Fibroblast of lung (primary cell): ENCODE measurements around the gene CRADD. TPM values are rescaled to one million over a fixed set of nuclear protein-coding genes. Genes with fewer than 3 reads are reported as not detected.

ENCODE experiments used
- DNase-seq, 2 donors: peaks; one replicate each; pipeline versions ENCODE4 v3.0.0 to v3.0.0-alpha.2; 2010; ENCODE audit warnings: low read depth in 2 of 2
- H2AFZ ChIP-seq: 2 replicates; pipeline ENCODE4 v1.5.1; 2012; ENCODE audit warnings: low read length, control low read depth, inconsistent platforms
- H3K27ac ChIP-seq: 2 replicates; pipeline ENCODE4 v1.5.1; 2011; ENCODE audit warnings: low read length, control low read depth; ENCODE audit not compliant: insufficient read depth
- H3K27me3 ChIP-seq: 2 replicates; pipeline ENCODE4 v1.5.1; 2011; ENCODE audit warnings: mild to moderate bottlenecking, low read length; ENCODE audit not compliant: control insufficient read depth, insufficient read depth
- H3K36me3 ChIP-seq: 2 replicates; pipeline ENCODE4 v1.5.1; 2011; ENCODE audit warnings: low read length; ENCODE audit not compliant: control insufficient read depth, insufficient read depth
- H3K4me1 ChIP-seq: 2 replicates; pipeline ENCODE4 v1.5.1; 2011; ENCODE audit warnings: low read length; ENCODE audit not compliant: control insufficient read depth, insufficient read depth; ENCODE audit errors: extremely low read depth
- H3K4me2 ChIP-seq: 2 replicates; pipeline ENCODE4 v1.5.1; 2011; ENCODE audit warnings: low read length, control low read depth; ENCODE audit not compliant: insufficient read depth; ENCODE audit errors: extremely low read depth
- H3K4me3 ChIP-seq, 4 experiments: fragments of 200-600 bp in 1 of 4; sonication (generic) in 1 of 4; replicated peaks in 1 of 4; 2 replicates each; pipeline ENCODE4 v1.5.1; 2011 to 2016; ENCODE audit warnings: low read length in 4 of 4, low read depth in 3 of 4, mild to moderate bottlenecking in 3 of 4, control low read depth in 2 of 4, inconsistent platforms in 1 of 4, mixed read lengths in 1 of 4; ENCODE audit not compliant: insufficient read depth in 1 of 4; ENCODE audit errors: control extremely low read depth in 1 of 4
- H3K79me2 ChIP-seq: 2 replicates; pipeline ENCODE4 v1.5.1; 2012; ENCODE audit warnings: mild to moderate bottlenecking, low read length, inconsistent platforms; ENCODE audit not compliant: control insufficient read depth, insufficient read depth
- H3K9ac ChIP-seq: 2 replicates; pipeline ENCODE4 v1.5.1; 2011; ENCODE audit warnings: mild to moderate bottlenecking, low read length, control low read depth; ENCODE audit not compliant: insufficient read depth
- H3K9me3 ChIP-seq: 2 replicates; pipeline ENCODE4 v1.5.1; 2012; ENCODE audit warnings: low read depth, low read length; ENCODE audit not compliant: control insufficient read depth, insufficient read depth
- H4K20me1 ChIP-seq: 2 replicates; pipeline ENCODE4 v1.5.1; 2011; ENCODE audit warnings: low read length; ENCODE audit not compliant: control insufficient read depth, insufficient read depth; ENCODE audit errors: extremely low read depth
- EZH2 ChIP-seq: IDR thresholded peaks from 2 replicates; pipeline ENCODE4 v1.5.1; 2012; ENCODE audit warnings: low read length, control low read depth, mild to moderate bottlenecking; ENCODE audit errors: missing control alignments
- polyA plus RNA-seq, 2 donors: library from polyadenylated mRNA; depleted of rRNA in 1 of 2; stranded (reverse) in 1 of 2; unstranded in 1 of 2; fragments of >200 nt; gene quantifications; 2 replicates each; pipeline ENCODE4 v1.2.1, GENCODE V29; 2011 to 2012; ENCODE audit warnings: missing spikeins in 1 of 2
- total RNA-seq: library from RNA; depleted of rRNA; stranded (reverse); fragments of >200 nt; gene quantifications from 2 replicates; pipeline ENCODE4 v1.2.1, GENCODE V29; 2014
- TF ChIP-seq, protein P1 (sequence below), 2 donors: IDR thresholded peaks in 1 of 2; conservative IDR thresholded peaks in 1 of 2; 1 replicate in 1 of 2; 2 replicates in 1 of 2; pipeline ENCODE4 v1.5.1; 2011 to 2012; ENCODE audit warnings: low read length in 2 of 2, control low read depth in 1 of 2, inconsistent platforms in 1 of 2, low read depth in 1 of 2, mild to moderate bottlenecking in 1 of 2

CRADD gene
- total and polyA plus RNA-seq, 2 donors (not counting 1 experiment from before 2014, with no cell fraction given): 13.5 to 21.1 TPM

DNA sequence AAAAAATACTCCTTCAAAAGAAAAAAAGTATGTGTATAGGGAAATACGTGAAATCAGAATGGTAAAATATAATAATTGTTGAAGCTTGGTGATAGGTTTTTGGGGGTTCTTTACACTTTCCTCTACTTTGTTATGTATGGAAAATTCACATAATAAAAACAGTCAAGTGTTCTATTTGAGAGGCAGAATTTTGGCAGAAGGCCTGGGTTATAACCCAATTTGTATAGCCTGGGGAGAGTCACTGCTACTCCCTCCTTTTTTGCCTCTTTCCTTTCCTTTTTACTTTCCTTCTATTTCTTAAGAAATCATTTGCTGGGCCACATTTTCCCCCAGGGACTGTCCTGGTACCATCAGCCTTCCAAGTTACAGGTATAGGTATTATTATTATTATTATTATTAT lies 105.7 kb downstream of the CRADD start:
- Histone ChIP-seq H2AFZ (no peak overlapping the region), H3K36me3 (no peaks in the 10 kb centered on the region), H3K27me3 (no peaks in the 10 kb centered on the region), H3K9me3 (no peaks in the 10 kb centered on the region), H4K20me1 (no peaks in the 10 kb centered on the region), H3K9ac (no peak overlapping the region), H3K79me2 (no peaks in the 10 kb centered on the region), H3K27ac (peak overlapping the region; percentile 26), H3K4me3 (no peak overlapping the region), H3K4me2 (no peak overlapping the region), H3K4me1 (peaks cover 33% of the 10 kb centered on the region)
- no peak for TF ChIP-seq EZH2
- TF ChIP-seq, protein P1, sequence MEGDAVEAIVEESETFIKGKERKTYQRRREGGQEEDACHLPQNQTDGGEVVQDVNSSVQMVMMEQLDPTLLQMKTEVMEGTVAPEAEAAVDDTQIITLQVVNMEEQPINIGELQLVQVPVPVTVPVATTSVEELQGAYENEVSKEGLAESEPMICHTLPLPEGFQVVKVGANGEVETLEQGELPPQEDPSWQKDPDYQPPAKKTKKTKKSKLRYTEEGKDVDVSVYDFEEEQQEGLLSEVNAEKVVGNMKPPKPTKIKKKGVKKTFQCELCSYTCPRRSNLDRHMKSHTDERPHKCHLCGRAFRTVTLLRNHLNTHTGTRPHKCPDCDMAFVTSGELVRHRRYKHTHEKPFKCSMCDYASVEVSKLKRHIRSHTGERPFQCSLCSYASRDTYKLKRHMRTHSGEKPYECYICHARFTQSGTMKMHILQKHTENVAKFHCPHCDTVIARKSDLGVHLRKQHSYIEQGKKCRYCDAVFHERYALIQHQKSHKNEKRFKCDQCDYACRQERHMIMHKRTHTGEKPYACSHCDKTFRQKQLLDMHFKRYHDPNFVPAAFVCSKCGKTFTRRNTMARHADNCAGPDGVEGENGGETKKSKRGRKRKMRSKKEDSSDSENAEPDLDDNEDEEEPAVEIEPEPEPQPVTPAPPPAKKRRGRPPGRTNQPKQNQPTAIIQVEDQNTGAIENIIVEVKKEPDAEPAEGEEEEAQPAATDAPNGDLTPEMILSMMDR (conservative IDR thresholded peaks at IDR 0.05 in 1 of 2, IDR thresholded peaks at IDR 0.05 in 1 of 2; ENCODE audit: low read depth in 1 of 2, low read length in 2 of 2): no peak
- peak in 1 of 2 donors; percentile 45 for DNase-seq

DNA sequence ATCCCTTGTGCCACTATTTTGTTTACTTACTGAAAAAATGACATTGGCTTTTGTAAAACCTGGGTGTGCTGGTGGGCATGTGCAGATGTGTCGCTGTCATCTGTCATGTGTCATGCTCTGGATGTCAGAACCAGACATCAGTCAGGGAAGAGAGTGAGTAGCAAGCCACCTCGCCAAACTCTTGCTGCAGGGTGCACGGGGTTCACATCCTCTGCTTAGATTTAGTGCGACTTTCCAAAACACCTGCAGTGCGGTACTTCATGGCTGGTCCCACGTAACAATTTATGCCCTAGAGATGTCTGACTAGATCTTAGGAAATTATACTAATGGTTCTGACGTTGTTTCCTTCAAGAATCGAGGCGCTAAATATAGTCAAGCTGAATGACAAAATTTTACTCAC lies 106.7 kb downstream of the CRADD start:
- Histone ChIP-seq H3K36me3 (no peaks in the 10 kb centered on the region), H3K79me2 (no peaks in the 10 kb centered on the region), H3K9ac (no peak overlapping the region), H3K4me1 (peaks cover 29% of the 10 kb centered on the region), H3K4me3 (no peak overlapping the region), H3K27me3 (no peaks in the 10 kb centered on the region), H3K27ac (peak overlapping the region; percentile 95), H3K4me2 (no peak overlapping the region), H4K20me1 (no peaks in the 10 kb centered on the region), H3K9me3 (no peaks in the 10 kb centered on the region), H2AFZ (no peak overlapping the region)
- TF ChIP-seq, protein P1 (conservative IDR thresholded peaks at IDR 0.05 in 1 of 2, IDR thresholded peaks at IDR 0.05 in 1 of 2; ENCODE audit: low read depth in 1 of 2, low read length in 2 of 2): no peak
- no peak for TF ChIP-seq EZH2
- no peak for DNase-seq

DNA sequence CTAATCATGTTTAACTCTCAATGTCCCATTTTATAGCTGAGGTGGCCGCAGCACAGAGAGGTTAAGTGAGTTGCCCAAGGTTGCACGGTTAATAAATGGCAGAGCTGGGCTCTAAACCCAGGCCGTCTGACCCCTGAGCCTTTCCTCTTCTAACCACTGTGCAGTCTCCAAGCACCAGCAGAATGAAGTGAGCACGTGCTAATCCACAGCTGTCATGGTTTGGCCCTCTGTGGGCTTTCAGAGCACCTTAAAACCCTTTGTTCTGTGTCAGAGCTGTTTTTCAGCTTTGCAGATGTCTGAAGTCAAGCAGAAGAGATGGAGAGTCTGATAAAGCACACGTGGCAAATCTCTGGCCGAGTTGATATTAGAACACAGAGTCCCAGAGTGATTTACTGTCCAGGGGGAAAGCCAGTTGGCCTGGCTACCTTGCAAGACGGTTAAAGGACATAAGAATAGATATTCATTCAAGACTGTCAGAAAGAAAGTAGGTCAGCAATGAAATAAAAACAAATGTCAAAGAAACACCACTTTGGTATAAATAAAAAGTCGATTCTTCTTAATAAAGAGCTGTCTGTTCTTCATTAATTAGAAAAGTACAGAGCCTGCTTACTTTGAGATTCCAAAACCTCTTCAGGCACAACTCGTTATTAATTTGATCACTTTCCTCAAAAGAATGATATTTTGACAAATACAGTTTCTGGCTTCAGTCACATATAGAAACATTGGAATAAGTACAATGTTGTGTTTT lies 107.3 kb downstream of the CRADD start:
- Histone ChIP-seq H3K9me3 (no peaks in the 10 kb centered on the region), H3K4me3 (no peak overlapping the region), H2AFZ (no peak overlapping the region), H4K20me1 (no peaks in the 10 kb centered on the region), H3K79me2 (no peaks in the 10 kb centered on the region), H3K27ac (peak overlapping the region; percentile 95), H3K9ac (peak overlapping the region; percentile 58), H3K36me3 (no peaks in the 10 kb centered on the region), H3K4me2 (peak overlapping the region; percentile 49), H3K4me1 (peaks cover 25% of the 10 kb centered on the region), H3K27me3 (no peaks in the 10 kb centered on the region)
- DNase-seq: peak; percentile 89 to 94
- TF ChIP-seq EZH2: no peak
- TF ChIP-seq, protein P1 (conservative IDR thresholded peaks at IDR 0.05 in 1 of 2, IDR thresholded peaks at IDR 0.05 in 1 of 2; ENCODE audit: low read depth in 1 of 2, low read length in 2 of 2): no peak
